T1000 (cell line): Measurements from ENCODE around the gene ADCY1.

Experiments
- DNase-seq: peaks from one replicate; lab custom pipeline; 2025; ENCODE audit warnings: mixed read lengths; lab: John Stamatoyannopoulos, UW

The ADCY1 gene

DNA sequence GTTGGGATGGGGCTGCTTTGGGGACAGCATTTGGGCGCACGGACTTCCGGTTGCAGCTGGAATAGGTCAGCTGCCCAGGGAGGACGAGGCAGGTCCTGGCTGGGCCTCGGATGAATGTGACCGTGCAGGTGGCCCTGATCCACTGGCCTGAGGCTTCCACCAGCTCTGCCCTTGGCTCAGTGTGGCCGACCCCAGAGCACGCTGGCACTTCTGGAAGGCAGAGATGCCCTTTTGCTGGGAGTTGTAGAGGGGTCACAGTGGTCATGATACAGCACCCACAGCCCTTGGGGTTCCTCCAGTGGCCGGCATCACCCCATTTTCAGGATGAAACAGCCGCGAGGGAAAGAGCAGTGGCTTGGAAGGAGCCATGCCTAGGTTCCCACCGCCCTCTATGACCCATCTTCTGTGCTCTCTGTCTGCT is 19.0 kb downstream of the ADCY1 start:
- DNase-seq = no peak

DNA sequence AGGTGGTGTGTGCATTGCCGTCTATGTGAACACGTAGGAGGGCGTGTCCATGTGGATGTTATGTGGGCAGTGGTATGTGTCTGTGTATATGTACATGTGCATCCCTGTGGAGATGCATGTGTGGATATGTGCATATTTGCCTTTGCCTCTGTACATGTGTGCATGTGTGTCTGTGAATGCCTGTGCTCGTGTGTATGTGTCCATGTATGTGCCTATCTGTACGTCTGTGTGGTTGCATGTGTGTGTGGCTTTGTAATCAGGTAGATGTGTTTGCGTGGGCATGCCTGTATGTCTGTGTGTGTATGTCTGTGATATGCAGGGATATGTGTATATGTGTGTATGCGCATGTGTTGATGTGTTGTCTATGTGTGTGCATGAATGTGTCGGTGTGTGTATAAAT is 19.7 kb downstream of the ADCY1 start:
- DNase-seq = no peak

DNA sequence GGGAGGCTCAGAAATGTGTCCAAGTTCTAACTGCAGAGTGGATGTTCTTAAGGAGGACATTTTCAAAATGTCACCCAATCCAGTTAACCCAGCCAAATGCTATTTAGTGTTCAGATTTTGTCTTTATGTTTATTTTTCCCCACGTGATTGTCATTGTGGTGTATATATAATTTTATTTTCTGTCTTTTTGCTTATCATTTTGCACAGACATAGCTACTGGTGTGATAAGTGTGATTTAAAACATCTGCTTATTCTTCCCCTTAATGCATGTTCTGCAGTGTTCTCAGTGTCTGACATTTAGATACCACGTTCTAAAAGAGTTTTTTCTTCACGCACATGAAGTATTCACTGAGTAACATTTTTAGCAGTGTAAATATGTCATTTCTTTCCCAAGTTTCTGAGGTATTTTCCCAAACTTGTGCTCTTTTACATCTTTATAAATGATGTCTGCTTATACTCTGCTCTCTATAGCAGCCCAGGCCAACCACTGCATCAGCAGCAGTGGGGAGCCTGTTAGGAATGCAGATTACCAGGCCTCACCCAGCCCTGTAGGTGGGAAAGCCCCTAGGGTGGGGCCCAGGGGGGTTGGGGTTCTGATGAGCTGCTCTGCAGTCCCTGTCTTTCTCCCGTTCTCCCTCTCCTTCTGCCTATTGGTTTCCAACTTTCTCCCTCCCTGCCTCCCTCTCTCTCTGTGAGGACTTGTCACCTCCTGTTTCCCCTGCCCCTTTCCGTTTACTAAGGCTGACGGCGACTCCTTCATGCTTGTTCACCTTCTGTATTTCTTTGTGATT is 20.8 kb downstream of the ADCY1 start:
- DNase-seq = no peak

DNA sequence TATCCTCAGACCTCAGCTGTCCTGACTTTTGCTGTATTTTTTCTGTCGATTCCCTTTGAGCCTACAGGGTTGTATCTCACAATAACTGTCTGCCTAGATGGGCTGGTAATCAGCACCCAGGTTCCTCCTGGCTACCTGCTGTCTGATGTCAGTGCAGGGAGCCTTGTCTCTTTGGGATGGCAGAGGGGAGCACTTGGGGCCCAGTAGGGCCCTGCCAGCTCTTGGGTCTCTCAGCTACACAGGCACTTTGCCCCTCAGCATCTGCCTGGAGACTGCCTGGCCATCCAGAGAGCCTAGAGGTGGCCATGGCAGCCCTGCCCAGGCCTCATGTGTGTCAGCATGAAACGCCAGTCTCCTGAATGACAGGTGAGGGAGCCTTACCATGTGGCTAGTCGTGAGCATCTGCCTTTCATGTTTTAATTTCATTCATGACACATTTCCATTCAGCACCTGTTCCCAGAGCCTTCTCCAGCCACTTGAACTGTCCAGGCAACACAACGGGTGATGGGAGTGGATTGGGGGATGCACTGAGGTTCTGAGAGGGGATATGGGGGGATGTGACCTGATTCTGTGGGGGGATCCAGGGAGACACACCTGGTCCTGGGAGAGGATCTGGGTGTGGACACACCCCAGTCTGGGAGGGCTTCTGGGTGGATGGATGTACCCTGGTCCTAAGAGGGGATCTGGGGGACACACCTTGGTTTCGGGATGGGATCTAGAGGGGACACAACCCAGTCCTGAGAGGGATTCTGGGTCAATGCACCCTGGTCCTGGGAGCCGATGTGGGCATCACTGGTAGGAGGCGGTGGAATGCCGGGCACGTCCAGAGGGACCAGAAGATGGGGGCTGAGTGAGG is 21.9 kb downstream of the ADCY1 start:
- no peak for DNase-seq

DNA sequence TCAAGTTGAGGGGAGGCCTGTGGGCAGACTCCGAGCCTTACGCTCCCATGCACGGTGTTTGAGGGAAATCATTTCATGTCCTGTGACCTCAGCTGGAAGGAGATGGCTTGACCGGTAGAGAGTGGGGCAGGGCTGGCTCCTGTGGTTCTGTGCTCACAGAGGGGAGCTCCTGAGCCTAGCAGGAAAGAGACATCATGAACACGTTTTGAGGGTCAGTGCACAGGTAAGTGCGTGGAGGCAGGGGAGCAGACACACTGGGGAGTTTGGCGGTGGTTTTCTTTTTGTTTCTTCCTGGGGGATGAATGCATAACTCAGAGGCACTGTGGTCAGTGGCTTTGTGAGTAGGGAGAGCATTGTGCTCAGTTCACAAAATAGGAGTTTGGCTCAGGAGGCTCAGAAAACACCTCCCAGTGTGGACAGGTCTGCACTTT is 22.5 kb downstream of the ADCY1 start:
- DNase-seq = no peak

DNA sequence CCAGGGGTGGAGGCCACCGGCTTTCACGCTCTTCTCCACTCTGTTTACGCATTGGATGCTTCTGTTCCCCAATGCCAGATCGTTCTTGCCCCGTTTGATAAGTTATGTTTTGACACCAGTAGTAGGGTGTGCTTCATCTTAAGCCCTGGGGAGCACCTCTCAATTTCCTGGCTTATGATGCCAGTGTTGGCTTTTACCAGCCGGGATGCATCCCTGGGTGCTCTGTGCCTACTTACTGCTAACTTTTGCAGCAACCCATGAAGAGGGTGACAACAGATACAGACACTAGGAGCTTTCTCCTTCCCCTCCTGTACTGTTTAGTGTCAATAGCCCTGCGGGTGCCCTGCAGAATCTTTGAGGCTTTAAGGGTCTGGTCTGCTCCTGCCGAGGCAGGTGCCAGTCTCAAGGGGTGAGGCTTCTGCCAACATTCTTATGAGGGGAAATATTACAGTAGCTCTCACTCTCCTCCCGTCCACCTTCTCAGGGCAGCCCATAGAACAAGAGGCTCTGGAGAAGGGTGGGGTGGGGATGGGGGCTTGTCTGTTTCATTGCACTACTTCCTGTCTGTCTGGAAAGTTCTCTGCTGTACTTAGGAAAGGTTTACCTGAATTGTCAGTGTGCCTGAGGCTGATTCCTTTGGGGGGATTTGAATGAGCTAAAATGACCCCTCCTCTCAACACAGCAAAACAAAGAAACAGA is 23.3 kb downstream of the ADCY1 start:
- DNase-seq = no peak

DNA sequence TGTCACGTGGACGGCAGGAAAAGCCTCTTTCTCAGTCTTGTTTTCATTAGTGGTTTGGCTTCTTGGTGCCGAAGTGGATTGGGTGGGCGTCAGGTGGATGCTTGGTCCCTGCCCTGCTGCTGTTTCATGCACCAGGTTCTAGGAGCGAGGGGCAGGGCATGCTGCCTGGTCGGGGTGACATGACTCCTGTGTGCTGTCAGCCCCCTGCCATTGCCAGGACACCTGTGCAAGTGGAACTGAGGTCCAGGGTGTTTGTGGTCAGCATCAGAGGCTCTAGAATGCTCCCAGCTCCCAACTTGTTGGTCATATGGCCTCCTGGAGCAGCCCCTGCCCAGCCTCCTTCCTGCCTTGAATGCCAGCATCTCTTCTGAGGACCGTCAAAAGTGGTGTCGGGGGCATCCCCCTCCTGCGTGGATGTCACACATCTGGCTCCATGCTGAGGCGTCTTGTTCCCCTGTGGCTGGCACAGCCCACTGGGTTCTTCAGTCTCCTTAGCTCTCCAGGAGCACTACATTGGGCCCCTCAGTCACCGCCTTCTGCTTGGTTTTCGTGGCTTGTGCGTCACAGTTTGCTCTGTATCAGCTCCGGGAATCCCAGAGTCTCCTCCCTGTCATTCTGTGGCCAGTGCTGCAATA is 24.8 kb downstream of the ADCY1 start:
- DNase-seq = no peak

DNA sequence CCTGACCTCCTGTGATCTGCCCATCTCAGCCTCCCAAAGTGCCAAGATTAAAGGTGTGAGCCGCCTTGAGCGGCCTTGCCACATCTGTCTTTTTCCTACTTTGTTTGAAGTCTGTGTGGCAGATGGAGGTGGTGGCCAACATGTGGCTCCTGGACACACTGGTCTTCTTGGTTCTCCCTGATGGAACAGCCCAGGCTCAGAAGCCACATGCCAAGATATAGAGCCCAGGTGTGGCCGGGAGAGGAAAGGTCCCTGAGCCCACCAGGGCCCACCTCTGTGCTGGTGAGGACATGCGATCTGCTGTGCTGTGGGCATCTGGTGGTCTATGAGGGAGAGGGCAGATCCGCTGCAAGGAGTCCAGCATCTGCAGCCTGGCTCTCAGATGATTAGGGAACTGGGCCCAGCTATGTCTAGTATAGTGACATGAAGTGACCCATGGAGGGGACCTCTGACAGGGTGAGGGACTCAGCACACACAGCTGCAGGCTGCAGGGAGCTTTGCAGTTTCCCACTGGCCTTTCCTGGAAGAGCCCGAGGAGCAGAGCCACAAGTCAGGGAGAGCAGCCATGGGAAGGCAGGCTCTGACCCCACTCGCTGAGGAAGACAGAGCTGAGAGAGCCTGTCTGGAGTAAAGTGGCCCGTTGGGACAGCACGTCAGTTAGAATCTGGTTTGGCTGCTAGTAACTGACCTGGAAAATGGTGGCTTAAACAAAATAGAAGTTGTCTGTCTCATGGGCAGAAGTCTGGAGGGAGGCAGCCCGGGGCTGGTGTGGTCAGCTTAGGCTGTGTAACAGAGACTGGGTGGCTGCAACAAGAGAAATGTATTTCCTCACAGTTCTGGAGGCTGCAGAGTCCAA is 25.9 kb downstream of the ADCY1 start:
- DNase-seq = no peak

DNA sequence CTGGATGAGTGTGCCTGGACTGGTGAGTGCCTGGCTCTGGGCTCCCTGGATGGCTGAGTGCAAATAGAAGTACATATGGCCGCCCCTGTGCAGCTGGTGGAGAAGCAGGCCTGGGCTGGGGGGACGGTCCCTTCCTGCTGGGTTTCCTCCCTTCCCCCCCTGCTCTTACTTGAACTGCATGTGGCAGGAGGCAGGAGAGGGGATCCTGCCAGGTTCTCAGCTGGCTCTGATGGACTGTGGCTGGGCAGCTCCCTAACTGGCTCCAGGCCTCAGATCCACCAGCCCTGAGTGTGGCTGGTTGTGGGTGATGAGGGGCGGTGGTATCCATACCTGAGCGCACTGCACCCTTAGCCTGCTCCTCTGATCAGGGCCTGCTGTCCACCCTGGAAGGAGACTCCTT is 26.9 kb downstream of the ADCY1 start:
- DNase-seq = no peak

DNA sequence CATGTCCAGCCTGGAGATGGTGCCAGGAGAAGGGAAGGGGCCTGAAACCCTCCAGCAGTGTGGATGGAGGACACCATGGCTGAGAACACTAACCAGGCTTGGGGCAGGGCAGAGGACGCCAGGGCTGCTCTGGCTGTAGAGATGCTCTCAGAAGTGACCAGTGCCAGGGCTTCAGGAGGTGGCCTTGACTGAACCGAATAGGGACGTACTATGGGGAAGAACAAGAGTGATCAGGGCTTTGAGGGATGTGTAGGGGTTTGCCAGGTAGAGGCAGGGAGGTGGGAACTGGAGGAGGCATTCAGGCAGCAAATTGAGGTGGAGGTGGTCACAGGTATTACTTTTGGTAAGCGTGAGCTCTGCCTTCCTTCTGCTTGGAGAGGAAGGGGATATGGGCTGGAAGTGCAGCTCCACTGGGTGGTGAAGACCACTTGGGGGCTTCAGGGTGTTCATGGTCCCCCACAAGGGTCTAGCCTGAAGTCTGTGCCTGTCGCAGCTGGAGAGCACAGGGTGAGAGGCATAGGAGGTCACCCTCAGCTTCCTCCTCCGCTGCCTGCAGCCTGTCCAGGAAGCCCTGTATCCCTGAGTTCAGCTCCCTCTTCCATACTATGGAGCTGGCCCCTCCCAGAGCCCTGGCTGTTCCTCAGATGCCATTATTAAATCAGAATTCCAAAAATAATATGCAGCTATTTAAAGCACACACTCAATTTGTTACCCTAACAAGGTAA is 27.8 kb downstream of the ADCY1 start:
- no peak for DNase-seq

DNA sequence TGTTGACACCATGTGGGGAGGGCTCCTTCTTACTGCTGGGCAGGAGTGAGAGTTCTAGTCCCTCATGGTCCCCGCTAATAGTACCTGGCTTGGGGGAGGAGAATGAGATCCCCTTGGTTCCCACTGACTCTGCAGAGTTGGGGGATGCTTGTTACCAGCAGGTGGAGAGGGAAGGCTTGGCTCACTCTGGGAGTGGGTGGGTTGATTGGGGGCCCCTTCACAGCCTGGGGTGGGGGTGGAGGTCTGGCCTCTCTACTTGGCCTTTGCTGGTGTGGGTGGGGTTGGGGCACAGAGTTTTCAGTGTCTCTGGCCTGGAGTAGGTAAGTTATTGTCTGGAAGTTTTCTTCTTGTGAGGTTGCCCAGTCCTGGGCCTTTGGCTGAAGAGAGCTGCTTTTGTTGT is 31.9 kb downstream of the ADCY1 start:
- no peak for DNase-seq

DNA sequence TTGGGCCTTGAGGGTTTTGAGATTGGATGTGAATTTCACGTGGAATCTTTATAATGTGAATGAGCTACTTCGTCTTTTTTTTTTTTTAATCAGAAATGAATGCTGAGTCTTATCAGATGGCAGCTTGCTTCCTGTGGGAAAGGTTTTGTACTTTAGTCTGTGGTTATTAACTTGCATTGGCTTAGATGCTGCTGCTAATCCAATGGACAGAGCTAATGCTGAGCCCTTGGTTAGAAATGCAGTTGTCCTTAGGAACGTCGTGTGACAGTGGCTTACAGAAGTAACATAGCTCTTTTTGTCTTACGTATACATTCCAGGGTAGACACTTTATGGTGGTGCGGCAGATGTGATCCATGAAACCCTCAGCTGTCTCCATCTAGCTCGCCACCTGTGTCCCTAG is 32.8 kb downstream of the ADCY1 start:
- DNase-seq = no peak

DNA sequence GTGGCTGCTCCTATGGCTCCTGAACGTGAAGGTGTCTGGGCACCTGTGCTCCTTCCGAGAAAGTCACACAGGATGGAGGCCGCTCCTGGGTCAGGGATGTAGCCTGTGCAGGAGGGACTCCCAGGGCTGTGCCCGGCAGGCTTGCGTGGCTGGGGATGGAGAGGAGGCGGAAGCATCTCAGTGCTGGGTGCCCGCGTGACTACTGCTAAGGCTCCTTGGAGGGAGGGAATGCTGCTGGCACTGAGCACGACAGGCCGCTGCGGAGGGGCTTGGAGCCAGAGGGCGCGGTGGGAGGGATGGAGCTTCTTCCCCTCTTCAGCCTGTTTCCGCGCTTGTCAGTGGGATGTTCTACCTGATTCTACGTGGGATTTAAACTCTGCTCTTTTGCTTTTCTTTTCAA is 35.0 kb downstream of the ADCY1 start:
- no peak for DNase-seq

DNA sequence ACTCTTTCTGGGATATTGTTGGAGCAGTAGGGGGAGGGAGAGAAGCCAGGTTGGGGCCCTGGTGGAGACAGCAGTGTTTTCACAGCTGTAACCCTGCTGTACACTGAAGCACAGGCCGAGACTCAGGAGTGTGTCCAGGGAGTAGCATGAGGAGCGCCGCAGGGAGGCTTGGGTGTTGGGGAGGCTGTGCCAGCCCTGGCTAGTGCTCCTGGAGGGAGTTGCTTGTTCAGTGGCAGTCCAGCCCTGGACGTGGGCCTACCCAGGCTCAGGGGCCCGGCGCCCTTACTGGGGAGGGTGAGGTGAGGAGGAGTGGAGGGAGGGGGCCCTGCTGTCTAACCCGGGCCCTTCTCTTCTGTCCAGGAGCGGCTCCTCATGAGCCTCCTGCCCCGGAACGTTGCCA is 35.9 kb downstream of the ADCY1 start:
- no peak for DNase-seq

DNA sequence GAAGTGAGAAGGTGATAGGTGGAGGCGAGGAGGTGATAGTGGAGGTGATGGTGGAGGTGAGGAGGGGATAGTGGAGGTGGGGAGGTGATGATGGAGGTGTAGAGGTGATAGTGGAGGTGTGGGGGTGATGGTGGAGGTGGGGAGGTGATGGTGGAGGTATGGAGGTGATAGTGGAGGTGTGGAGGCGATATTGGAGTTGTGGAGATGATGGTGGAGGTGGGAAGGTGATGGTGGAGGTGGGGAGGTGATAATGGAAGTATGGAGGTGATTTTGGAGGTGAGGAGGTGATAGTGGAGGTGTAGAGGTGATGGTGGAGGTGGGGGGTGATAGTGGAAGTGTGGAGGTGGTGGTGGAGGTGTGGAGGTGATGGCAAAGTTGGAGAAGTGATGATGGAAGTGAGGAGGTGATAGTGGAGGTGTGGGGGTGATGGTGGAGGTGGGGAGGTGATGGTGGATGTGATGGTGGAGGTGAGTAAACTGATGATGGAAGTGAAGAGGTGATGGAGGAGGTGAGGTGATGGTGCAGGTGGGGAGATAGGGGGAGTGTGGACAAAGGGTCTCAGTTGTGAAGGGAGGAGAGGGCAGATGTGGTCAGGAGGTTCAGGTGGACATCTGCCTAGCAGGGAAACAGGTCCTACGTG is 36.6 kb downstream of the ADCY1 start:
- no peak for DNase-seq

DNA sequence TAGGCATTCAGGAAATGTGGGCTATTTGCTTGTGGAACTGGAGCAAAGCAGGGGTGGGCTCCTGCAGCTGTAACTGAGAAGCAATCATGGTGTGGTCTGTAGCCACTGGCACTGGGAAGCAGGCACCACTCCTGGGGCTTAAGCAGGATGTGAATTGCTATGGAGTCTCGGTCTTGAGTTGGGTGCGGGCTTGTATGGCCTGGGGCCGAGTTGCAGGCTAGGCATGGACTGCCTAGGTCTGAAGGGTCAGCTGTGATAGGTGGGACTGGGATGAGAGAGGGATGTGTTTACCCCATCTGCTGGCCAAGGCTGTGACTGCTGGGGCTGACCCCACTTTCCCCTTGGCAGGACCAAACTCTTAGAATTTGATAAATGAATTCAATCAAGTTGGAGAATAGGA is 43.0 kb downstream of the ADCY1 start:
- DNase-seq = no peak

DNA sequence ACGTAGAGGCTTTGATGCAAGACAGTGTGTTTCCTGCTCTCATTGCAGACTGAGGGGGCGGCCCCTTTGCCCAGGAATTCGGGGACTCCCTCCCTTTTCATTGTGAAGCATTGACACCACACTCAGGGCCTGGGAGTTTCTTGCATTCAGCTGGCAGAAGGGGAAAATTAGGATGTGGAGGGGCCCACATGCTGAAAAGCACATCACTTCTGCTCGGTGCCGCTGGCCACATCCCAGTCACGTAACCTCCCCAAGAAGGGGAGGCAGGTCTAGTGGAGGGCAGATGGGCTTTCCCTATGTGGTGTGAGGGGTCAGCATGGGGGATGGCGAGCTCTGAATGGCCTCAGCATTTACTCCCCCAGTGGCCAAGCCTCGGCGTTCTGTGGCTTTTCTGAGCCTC is 47.9 kb downstream of the ADCY1 start:
- DNase-seq = no peak

DNA sequence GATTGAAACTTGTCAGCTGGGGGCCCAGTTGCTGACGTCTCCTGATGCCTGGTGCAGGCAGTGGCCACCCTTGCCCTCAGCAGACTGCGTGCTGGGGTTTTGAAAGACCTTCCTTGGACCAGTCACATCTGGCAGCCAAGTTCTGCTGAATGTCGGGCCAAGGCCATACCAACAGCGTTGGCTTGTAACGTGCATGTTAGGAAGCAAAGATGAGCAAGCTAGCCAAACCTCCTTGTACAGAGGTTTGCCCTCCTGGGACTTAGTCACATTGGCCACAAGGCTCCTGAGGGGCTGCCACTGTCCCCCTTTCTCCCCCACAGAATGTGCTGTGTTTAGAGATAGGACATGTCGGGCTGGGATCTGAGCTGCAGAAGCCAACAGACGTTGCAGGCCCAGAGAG is 49.0 kb downstream of the ADCY1 start:
- no peak for DNase-seq

DNA sequence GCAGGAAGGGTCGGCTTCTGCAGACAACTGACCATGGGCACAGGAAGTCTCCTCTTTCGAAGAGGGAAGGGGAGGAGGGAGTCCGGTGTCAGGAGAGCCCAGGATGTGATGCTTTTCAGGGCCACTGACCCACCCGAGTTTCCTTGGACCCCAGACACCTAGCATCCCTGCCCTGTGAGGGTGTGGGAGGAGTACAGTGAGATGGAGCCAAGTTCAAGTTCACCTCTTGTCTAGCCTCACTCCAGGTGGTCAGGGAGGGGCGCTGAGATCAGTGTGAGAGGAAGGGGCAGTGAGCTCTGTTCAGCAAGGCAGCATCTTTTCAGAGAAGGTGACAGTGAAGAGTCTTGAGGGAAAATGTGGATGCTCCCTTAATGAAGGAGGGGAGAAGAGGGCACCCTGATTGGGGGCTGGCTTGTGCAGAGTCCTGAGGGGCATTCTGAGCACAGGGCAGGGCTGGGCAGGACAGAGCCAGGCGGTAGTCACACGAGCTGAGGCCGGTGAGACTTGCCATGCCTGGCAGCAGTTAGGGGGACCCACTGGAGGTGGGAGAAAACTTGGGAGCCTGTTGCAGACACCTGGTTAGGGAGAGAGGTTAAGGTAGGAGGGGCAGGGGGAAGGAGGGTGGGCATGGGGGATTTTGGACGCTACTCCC is 49.7 kb downstream of the ADCY1 start:
- no peak for DNase-seq

DNA sequence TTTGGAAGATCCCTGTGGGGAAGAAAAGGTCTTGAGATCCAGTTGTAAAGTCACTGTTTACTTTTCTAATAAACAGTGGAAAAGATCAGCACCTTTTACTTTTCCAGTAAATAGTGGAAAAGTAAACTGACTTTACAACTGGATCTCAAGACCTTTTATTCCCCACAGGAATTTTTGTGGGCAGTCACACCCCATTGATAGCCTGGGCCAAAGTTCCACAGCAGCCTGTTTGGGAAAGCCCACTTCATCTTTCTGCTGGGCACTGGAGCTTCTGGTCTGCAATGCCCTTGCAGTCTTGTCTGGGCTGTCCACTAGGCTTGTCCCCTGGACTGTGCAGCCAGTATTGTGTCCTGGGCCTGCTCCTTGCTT is 50.2 kb downstream of the ADCY1 start:
- no peak for DNase-seq
